NAMALWA (cell line): ENCODE data around the gene INSYN2B.

Source experiments
- DNase-seq: peaks from one replicate; pipeline ENCODE4 v3.0.0-alpha.2; 2015; ENCODE audit warnings: low spot score

Gene INSYN2B

GRCh38 chr5:169933127-169933526, 47.2 kb downstream of the INSYN2B start:
- no peak for DNase-seq

GRCh38 chr5:169923988-169924387, 56.3 kb downstream of the INSYN2B start:
- no peak for DNase-seq

DNA sequence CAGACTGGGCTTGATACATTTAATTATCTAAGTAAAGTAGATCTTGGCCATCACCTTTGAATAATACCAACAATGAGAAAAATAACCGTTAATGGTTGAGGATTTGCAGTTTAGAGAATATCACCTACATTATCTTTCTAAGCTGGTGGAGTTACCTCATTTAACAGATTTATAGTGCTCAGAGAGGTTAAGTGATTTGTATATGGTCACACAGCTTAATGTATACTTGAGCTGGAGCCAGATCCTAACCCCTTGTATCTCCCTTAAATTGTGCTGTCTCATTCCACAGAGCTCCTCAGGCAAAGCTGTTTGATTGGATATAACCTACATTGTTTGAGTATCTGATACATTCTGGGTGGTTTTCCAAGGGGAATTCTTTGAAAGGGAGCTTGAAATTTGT, 57.8 kb downstream of the INSYN2B start:
- DNase-seq, result no peak

DNA sequence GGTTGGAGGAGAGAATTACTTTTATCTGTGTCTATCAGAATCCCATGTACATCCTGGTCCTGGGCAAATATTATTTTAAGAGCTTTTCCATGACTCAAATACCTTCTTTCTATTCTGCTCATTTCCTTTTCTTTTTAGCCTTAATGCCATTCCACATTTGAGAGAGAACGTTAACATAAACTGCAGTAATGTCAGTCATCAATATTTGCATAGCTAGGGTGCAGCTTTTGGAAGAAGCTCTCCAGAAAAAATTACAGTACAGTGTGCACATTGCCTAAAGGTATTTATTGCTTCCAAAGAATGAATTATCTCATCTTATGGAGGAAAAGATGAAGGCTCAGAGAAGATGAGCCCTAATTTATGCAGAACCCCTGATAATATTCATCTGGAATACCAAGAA, 58.3 kb downstream of the INSYN2B start:
- DNase-seq, result no peak

GRCh38 chr5:169921384-169921783, 58.9 kb downstream of the INSYN2B start:
- DNase-seq, result no peak

DNA sequence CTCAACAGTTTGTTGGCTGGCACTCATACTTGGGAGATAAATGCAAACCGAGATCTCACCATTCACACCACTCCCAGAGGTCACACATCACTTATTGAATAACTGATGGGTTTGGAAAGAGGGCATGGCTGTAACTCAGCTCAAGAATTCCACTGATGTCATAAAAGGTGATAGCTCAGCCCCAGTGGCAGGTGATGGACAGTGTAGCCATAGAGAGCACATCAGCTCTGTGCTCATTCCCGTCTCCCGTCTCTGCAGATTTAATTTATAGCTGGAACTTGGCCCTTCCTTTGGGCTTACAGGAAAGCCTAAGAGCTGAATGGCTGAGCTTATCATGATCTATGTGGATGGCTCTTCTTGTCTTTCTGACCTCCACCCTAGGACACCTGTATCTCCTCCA, 59.8 kb downstream of the INSYN2B start:
- DNase-seq, result no peak

GRCh38 chr5:169918228-169918627, 62.1 kb downstream of the INSYN2B start:
- no peak for DNase-seq

DNA sequence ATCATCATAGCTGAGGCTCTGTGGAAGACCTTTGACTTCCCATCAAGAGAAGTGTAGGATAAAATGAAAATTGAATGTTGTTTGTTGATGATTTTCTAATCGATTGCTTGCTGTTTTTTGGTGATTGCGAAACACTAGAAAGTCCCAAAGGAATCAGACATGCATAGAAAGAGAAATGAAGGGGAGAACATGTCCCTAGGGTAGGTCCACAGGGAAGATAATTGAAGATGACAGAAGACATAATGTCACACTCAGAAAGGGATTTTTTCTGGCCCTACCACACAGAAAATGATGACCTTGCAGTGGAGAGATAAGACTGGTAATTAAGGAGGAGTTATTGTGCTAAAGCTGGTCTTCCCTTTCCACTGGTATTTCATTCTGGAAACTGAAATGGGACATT, 62.8 kb downstream of the INSYN2B start:
- no peak for DNase-seq

- DNase-seq, result no peak
These were observed 65.5 kb downstream of the INSYN2B start for GRCh38 chr5:169914766-169915165.

- no peak for DNase-seq
These were observed 66.8 kb downstream of the INSYN2B start for GRCh38 chr5:169913479-169913878.

DNA sequence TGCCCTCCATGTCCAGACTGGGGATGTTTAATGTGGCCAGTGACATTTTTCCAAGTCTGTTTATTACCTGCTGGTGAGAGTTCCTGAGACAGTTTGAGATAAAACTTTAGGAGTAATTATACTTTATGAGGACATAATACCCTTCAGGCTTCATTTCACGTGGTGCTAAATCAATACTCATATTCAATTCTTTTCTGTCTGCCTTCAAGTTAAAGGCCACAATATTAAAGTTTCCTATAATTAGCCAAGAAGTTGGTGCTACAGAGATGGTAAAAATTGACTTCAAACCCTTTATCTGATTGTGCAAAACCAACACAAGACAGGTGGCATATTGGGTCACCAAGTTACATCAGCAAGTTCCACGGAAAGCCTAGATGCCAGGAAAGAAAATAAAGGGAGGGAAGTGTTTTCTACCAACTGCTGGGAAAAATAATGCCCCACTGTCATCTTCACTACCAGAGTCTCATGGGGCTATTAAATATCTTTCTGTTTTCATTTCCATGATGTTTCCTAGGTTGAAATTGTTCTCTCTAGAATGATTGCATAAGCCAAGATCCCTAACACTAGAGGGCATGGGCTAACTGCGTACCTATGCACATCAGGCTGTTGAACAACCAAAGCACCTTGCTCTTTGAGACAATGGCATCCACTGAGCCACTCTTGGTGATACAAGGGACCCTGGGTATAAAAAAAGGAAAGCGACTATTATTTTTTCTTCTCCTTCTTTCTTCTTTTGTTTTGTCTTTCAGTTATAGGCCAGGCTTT, 68.7 kb downstream of the INSYN2B start:
- no peak for DNase-seq

GRCh38 chr5:169910393-169910792, 69.9 kb downstream of the INSYN2B start:
- no peak for DNase-seq

DNA sequence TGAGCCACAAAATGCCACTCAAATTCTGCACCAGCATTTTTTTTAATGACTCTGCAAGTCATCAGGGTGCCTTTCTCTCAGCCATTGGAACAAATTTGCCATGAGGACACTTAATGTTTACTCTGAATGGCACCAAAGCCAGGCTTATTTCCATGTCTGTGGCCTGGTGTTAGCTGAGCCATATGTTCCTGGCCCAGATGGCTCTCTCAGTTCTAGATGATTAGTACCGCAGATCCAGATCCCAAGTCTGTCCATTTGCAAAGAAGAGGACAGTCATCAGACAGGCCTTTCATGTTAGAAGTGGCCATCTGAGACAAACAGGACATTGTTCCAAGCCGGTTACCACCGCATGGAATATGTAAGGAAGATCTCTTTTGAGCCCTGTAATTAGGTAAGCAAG, 70.3 kb downstream of the INSYN2B start:
- no peak for DNase-seq

DNA sequence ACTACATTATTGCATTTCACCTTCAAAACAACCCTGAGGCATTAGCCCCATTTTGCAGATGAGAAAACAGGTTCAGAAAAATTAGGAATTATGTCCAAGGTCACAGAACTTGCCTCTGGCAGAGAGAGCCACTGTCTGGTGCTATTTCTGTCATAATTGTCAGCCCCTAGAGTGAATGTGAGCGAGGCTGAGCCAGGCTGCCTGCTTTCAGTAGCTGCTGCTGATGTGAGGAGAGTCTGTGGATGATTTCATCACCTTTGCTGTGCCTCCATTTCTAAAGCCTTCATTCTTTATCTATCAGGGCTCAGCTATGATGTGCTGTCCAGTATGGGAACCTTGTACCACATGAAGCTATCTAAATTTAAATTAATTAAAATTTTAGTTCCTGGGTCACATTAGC, 71.4 kb downstream of the INSYN2B start:
- no peak for DNase-seq

- DNase-seq, result no peak
These were observed 73.3 kb downstream of the INSYN2B start for GRCh38 chr5:169906745-169907649.

DNA sequence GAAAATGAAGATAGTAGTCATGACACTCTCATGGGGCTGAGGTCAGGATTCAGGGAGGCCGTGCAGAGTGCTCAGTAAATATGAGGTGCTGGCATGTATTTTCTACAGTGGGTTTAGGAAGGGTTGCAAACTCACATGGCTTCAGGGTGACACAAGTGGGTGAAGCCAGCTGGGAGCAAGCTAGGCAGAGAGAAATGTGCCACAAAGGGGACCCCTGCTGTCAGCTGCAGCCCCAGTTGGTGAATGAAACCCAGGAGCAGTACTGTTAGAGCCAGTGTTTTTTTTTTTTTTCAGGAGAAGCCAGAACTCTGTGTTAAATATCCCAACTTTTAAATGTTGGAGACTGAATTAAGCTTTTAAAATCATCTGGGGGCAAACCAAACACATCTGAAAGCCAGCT, 75.3 kb downstream of the INSYN2B start:
- no peak for DNase-seq

DNA sequence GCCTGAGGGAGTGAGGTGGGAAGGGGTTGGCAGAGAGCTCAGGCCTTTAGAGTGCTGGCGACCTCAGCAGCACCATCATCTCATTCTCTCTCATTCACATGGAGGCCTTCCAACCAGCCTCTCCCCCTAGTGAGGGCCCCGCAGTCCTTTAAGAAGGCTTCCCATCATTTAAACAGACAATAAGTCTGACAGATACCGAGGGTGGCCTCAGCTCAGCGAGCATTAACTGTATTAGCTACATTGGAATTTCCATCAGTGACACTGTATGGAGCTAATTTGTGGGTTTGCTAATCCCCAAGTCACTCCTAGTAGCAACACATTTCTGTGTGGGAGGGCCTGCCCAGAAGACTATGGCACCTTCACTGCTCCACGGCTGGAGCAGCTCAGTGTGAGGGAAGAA, 75.8 kb downstream of the INSYN2B start:
- no peak for DNase-seq

- no peak for DNase-seq
These were observed 76.2 kb downstream of the INSYN2B start for GRCh38 chr5:169904059-169904458.

- no peak for DNase-seq
These were observed 78.4 kb downstream of the INSYN2B start for GRCh38 chr5:169901896-169902295.

- DNase-seq, result no peak
These were observed 82.8 kb downstream of the INSYN2B start for GRCh38 chr5:169897481-169897880.

DNA sequence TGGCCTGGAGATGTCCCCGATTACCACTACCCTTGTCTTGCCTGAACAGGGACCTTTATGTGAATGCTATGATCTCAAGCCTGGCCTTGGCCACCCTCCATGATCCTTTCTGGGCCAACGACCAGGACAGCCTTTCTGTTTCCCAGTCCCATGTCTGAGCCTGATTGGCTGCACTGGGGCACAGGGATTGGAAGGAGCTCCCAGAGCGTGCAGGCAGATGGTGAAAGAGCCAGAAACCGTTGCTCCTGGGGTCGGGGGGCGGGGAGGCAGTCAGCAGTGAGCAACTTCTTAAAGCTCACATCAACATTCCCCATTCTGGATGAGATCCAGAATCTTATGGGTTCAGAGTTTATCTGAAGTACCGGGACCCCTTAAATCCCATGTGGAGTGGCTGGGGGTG, 84.4 kb downstream of the INSYN2B start:
- DNase-seq, result no peak

- no peak for DNase-seq
These were observed 86.7 kb downstream of the INSYN2B start for GRCh38 chr5:169893571-169893970.

GRCh38 chr5:169893010-169893409, 87.3 kb downstream of the INSYN2B start:
- peak; percentile 4 for DNase-seq
